ENCODE measurements around the gene HHIPL2. TPM values are rescaled to one million over a fixed set of nuclear protein-coding genes. Genes with fewer than 3 reads are reported as not detected.

The HHIPL2 gene
- not detected for total RNA-seq

DNA sequence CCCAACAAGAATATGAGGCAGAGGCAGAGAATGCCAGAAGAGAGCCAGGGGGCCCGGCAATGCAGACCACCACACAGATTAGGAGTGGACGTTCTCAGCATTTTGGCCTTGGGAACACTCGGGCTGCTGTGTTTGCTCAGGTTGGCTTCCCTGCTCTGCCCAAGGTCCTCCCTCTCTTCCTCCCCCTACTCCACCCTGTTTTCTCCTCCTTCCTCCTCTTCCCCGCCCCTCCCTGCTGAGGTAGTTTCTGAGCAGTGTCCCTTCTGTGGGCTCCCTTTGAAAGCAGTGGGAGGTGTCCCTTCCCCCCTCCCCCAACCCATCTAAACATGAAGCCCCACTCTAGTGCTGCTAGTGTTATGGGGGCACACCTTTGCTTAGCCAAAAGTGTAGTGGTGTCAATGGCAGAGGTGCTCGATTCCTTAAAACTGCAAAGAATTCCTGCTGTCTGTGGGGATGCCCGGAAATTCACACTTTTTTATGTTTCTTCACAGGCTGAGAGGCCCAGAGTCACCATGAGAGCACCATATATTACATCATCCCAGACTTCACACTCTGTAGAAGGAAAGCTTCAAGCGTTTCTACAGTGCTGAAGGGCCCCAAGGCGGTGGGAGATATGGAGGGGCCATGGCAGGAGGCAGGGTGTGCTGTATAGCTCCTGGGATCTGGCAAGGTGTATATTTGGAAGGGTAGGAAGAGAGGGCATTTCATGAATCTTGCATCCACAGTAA lies at the start of gene HHIPL2:
TSS of gene HHIPL2 (minus strand) at position 161 of the 728 bp plus-strand sequence. CDS start at position 101, 60 bp downstream.
- ATAC-seq: no peak
- DNase-seq (ENCODE audit: low spot score): no peak

DNA sequence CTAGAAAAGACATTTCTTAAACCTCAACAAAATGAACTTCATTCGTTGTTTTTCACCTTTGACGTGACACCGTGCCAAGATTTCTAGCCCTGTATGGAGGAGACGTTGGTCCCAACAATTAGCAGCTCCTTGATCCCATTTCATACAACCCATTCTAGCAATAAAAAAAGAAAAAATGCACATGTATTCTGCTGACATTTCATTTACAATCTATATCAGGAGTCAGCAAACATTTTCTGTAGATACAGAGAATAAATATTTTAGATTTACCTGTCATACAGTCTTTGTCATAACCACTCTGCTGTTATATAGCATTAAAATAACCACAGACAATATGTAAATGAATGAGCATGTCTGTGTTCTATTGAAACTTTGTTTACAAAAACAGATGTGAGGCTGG lies 48.8 kb upstream of the HHIPL2 start:
- ATAC-seq: no peak

DNA sequence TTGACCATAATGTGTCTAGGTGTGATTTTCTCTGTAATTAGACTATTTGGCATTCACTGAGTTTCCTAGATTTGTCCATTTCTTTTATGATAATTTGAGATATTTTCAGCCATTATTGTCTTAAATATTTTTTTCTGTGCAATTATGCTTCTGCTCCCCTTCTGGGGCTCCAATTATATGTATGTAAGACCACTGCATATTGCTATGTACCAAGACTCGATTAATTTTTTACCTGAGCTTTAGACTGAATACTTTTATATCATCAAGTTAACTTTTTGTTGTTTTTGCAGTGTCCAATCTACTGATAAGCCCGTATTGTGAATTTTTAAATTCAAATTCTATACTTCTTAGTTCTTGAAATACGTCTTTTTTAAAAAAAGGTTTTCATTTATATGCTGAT lies 46.9 kb upstream of the HHIPL2 start:
- ATAC-seq (no peak), DNase-seq (ENCODE audit: low spot score) (no peak)

More for the DNA sequence above, 48.8 kb upstream of the HHIPL2 start:
- DNase-seq (ENCODE audit: low spot score): no peak

DNA sequence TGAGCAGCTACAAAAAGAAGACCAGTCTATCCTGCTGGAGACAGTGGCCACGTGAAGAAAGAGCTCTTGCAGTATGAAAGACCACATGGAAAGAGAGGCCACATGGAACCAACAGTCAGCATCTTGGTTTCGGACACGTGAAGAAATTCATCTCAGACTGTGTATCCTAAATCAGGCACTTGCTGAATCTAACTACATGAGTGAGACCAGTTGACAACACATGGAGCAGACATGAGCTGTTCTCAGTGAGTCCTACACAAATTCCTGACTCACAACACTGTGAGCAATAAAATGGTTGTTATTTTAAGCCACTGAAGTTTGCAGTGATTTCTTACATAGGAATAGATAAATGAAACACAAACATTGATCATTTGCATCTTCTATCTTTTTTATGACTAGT lies 44.3 kb upstream of the HHIPL2 start:
- no peak for ATAC-seq

DNA sequence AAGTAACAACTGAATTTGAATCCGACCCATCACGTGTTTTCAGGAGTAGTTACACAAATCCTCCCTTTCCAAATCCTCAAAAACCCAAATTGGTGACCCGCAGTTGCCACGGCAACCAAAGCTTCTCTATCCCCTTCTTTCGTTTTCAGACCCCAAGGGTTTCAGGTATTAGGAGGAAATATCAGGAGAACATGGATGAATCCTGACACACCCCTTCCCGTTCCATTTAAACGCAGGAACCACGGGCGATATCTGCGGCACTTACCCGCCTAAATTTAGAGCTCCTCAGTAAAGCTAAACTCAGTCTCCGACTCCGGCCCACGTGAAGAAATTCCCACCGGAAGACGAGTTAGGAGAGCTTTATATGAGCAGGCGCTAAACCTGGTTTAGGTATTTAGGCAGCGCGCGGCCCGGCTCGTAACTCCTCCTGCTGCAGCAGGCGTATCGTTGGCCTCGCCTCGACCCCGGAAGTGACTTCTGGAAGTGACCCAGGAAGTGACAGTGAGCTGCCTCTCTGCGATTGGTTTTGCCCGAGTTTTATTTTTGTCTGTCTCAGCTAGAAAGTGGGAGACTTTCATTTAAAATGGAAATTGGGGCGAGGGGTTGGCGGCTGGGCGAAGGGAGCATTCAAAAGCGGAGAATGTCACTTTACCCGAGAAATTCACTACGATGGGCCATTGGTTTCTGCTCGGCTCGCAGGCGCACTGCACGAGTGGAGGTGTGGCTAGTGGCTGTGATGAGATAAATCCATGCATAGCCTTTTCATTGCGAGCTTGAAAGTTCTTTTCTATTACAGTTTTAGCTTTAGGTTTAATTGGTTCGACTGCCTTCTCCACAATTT lies 41.8 kb upstream of the HHIPL2 start, which contains the start of gene TAF1A:
TSS of gene TAF1A (minus strand) at position 472 of the 841 bp plus-strand sequence.
- DNase-seq (ENCODE audit: low spot score) (peak; percentile 90), ATAC-seq (peak; percentile 99)

More for the DNA sequence above, 44.3 kb upstream of the HHIPL2 start:
- DNase-seq (ENCODE audit: low spot score): no peak

DNA sequence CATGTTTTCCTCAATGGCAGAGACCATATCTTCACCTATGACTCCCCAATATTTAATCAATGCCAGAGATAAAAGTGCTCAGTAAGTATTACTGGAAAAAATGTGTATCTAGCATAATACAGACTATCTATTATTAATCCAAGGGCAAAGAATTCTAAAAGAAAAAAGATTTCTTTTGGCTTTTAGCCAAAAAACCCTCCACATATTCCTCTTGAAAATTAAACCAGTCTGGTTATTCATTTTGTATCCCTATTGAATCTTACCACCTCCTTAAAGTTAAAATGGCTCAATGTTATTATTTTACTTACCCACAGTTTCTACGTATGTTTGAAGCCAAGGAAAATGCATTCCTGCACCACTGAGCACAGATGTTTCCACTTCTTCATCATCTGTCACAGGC lies 40.2 kb upstream of the HHIPL2 start:
- ATAC-seq (no peak), DNase-seq (ENCODE audit: low spot score) (no peak)

DNA sequence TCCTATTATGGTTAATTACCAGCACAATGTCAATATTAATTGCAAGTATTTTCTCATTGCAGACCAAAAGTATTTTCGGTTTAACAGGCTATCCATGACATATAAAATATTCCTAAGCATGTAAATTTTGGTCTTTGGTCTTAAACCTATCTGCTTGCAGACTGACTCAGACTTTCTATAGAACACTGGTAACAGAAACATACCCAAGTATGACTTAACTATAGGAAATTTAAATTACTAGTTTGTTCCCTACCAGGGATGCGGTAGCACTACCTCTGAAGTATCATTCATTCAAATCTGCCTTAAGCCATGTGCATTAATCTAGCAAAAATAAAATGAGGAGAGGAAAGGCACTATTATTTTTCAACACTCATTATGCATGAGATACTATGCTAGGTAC lies 38.9 kb upstream of the HHIPL2 start:
- ATAC-seq (no peak), DNase-seq (ENCODE audit: low spot score) (no peak)

DNA sequence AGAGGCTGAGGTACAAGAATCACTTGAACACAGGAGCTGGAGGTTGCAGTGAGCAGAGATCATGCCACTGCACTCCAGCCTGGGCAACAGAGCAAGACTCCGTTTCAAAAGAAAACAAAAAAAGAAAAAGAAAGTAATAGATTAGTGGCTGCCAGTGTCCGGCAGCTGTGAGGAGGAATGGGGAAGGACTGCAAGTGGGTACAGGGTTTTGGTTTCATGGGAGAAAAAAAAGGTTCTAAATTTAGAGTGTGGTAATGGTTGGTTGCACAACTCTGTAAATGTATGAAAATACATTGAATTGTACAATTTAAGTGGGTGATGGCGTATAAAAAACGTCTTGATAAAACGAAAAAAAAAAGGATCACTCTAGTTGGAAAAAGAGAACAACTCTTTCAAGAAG lies 35.2 kb upstream of the HHIPL2 start:
- ATAC-seq (no peak), DNase-seq (ENCODE audit: low spot score) (no peak)

DNA sequence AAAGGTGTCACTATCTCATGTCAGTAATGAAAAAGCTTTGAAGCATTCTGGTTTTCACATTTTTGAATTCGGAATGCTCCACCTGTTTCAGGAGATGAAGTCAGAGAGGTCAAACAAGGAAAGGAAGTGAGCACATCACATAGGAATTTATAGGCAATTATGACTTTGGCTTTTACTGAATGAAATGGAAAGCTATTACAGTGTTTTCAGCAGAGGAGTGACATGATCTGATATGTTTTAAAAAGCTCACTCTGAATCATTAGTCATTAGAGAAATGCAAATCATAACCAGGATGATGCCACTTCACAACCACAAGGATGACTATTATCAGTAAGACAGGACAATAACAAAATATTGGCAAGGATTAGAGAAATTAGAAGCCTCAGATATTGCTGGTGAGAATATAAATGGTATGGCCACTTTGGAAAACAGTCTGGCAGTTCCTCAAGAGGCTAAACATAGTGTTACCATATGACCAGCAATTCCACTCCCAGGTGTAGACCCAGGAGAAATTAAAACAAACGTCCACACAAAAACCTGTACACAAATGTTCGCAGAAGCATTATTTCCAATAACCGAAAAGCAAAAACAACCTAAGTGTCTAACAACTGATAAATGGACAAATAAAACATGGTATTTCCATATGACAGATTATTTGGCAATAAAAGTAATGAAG lies 34.3 kb upstream of the HHIPL2 start:
- DNase-seq (ENCODE audit: low spot score) (no peak), ATAC-seq (no peak)

DNA sequence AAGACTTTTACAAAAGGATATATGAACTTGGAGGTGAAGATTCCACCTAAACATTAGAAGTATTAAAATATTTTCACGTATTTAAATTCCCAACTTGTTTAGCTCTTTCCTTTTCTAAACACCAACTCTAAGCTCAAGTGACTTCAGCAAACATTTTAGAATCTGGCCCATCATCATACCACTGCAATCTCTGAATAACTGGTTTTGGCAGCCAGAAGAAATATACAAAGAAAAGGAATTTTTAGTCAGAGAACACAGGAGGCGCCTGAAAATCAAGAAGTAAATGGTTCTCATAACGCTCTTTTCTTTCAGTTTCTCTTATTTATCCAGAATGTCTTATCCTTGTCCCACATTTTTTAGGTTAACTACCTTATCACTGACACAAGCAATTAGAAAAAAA lies 31.4 kb upstream of the HHIPL2 start:
- ATAC-seq: no peak

DNA sequence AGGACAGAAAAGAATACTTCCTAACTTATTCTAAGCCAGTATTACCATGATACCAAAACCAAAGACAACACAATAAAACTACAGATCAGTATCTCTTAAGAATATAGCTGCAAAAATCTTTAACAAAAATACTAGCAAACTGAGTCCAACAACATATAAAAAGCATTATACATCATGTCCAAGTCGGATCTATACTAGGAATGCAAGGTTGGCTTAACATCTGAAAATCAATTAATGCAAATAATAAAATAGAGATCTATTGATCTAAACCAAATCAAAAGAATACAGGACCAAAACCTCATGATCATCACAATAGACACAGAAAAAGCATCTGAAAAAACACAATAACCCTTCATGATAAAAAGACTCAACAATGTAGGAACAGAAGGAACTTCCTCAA lies 22.9 kb upstream of the HHIPL2 start:
- ATAC-seq: no peak

More for the DNA sequence above, 31.4 kb upstream of the HHIPL2 start:
- DNase-seq (ENCODE audit: low spot score): no peak

DNA sequence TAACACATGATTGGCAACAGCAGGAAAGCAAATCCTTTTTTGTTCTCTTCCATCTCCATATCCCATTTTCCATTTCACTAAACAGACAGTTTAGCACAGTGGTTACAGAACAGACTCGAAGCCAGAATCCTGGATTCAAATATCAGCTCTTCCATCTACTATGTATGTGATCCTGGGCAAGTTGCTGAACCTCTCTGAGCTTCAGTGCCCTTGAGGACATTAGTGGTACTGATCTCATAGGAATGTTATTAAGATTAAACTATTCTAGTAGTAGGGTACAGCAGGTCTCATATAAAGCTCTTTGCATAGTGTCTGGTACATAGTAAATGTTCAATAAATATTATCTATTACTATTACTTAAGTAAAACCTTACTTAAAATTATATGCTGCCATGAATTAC lies 13.8 kb upstream of the HHIPL2 start:
- DNase-seq (ENCODE audit: low spot score): no peak

More for the DNA sequence above, 22.9 kb upstream of the HHIPL2 start:
- DNase-seq (ENCODE audit: low spot score): no peak

DNA sequence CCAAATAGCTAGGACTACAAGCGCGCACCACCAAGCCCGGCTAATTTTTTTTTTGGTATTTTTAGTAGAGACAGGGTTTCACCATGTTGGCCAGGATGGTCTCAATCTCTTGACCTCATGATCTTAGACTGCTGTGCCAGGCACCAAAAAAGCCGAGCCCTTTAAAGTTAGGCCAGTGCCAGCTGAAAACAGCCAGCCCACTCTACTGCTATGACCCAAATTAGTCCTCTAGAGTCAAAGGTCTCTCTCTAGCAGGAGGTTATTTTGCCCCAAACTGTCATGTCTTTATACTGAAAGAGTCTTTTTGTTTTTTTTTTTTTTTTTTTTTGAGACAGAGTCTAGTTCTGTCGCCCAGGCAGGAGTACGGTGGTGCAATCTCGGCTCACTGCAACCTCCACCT lies 9.7 kb upstream of the HHIPL2 start:
- ATAC-seq (peak; percentile 59), DNase-seq (ENCODE audit: low spot score) (no peak)

More for the DNA sequence above, 13.8 kb upstream of the HHIPL2 start:
- ATAC-seq: no peak

DNA sequence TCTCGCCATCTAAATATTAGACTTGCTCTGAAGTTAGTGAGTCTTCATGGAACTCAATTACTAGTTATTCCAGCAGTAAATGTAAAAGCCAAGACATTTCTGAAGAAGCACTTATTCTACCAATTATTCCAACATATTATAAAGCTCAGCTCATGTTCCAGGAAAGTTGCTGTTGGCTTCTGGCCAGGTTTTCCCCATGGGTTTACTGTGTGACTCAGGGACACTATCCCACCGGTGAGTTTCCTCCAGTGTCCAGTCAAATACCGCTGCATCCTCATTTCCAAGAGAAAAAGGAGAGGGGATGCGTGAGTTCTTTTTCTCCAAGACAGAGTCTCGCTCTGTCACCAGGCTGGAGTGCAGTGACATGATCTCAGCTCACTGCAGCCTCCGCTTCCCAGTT lies 9.2 kb upstream of the HHIPL2 start:
- DNase-seq (ENCODE audit: low spot score): no peak
- ATAC-seq: no peak

DNA sequence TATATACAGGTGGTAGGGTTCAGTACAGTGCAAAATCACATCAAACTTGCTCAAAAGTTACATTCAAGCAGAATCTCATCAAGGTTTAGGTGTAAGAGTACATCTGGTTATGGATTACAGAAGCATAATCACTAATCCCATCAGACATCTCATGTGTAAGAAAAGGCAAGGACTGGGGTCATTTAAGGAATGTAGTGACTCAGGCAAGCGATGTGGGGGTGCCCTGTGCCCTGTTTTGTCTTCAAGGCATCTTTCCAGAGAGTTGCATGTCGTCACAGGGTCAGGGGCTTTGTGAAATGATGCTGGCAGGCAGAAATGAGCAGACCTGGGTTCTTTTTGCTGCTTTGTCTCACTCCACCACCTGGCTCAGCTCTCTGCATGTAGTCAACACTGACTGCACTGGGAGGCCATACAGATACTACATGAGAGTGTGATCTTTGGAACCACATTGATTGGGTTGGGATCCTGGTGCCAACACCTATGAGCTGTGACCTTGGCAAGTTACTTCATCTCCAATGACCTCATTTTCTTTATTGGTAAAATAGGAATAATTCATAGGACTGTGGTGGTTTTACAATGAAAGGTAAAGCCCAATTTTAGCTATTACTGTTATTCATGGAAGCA lies 8.2 kb upstream of the HHIPL2 start:
- ATAC-seq (peak; percentile 97), DNase-seq (ENCODE audit: low spot score) (peak; percentile 79)

DNA sequence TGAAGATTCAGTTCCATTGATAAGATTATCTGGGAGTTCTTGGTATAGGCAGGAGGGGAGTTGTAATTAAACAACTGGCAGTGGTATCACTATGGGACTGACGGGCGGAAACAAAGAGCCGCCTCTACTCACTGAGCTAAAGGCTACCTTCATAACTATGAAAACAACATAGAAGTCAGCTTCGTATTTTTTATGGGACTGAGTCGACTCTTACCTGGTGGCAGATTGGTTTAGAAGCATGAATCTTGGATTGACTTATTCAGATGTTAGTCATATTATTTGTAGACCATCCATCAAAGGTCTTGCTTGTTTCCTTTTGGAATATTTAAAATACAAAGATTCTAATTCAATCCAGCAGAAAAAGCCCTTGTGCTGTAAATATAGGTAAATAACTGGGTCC lies 6.3 kb upstream of the HHIPL2 start:
- ATAC-seq: no peak
- DNase-seq (ENCODE audit: low spot score): no peak

DNA sequence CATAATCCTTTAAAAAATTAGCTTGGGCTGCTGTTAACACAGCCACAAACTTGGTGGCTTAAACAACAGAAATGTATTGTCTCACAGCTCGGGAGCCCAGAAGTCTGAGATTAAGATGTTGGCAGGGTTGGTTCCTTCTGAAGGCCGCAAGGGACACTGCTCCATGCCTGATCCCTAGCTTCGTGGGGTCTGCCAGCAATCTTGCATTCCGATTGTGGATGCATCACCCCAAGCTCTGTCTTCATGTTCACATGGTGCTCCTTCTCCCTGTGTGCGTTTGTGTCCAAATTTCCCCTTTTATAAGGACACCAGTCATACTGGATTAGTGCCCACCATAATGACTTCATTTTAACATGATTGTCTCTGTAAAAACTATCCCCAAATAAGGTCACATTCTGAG lies 5.0 kb upstream of the HHIPL2 start:
- DNase-seq (ENCODE audit: low spot score) (no peak), ATAC-seq (no peak)

DNA sequence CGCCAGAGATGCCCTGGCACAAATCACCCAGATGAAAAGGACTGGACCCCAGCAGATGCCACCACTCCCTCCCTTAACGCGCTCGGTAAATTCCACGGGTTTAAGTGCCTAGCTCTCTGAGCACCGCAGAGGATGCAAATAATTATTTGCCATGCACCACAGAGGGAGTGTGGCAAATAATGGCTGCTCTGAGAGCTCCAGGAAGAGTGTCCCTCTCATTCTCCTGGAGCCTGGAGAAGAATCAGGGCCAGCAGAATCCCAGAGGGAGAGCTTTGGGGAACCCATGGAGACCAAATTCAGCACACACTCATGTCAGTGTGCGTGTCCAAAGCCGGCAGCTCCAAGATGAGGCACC lies 667 bp downstream of the HHIPL2 start:
- ATAC-seq (no peak), DNase-seq (ENCODE audit: low spot score) (no peak)

DNA sequence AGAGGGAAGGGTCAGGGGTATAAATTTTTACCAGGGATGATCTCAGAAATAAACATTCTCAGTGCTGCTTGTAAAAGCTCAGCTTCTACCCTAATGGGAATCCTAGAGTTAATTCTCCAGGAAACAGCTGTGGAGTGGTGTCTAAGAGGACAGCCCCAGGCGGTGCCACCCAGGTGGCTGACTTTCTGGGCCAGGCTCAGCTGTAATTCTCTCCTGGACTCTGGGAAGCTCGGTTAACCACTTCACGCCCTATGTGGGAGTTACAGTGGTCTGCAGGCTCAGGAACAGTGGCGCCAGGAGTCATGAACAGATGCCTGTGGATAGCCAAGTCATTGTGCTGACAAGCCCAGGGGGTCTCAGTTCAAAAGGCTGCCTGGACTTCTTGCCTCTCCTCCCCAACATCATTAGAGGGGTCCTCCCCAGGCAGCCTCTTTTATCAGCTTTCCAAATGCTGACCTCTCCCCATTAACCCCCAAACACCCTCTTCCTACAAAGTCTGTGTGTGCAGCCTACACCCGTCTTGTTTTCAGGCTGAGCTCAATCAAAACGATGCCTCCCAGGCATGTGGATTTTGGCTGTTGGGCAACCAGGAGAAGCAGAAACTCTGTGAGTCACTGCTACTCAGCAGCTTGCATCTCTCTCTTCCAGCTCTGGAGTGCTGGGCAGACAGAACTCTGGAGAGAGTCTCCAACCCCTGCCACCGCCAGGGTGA lies 1.2 kb downstream of the HHIPL2 start:
- DNase-seq (ENCODE audit: low spot score) (no peak), ATAC-seq (no peak)

DNA sequence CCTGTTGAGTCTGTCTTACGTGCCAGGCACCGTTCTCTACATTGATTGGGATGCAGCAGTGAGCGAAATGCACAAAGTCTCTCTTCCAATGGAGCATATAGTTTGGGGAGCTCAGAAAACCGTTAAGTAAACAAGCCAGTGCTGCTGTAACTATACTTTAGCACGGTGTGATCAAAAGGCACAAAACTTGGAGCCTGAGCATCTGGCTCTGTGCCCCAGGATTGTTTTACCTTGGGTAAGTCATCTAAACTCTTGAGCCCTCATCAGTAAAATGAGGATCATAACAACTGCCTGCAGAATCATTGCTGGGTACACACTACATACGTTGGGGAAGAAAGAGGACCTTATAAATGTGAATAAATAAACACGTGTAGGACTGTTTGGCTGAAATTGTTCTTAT lies 1.8 kb downstream of the HHIPL2 start:
- no peak for DNase-seq (ENCODE audit: low spot score)
- no peak for ATAC-seq
